HG03378 (cell line): Measurements from ENCODE around the gene TDRD7.

ENCODE experiments used
- ATAC-seq: cut with Tn5 transposase; IDR thresholded peaks from one replicate; pipeline ENCODE4 v1.9.1; 2021; ENCODE audit warnings: mild to moderate bottlenecking, moderate library complexity; ENCODE audit not compliant: unreplicated experiment

Gene TDRD7

DNA sequence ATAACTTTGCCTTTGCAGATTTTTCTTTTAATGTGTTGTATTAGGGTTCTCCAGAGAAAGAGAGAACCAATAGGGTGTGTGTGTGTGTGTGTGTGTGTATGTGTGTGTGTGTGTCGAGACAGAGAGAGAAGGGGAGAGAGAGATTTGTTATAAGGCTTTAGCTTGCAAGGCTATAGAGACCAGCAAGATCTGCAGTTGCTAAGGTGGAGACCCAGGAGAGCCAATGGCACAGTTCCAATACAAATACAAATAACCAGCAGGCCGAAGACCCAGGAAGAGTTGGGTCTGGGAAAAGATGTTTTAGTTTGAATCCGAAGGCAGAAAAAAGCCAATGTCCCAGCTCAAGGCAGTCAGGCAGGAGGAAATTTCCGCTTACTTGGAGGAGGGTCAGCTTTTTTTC lies 112.5 kb downstream of the TDRD7 start:
- ATAC-seq: no peak

DNA sequence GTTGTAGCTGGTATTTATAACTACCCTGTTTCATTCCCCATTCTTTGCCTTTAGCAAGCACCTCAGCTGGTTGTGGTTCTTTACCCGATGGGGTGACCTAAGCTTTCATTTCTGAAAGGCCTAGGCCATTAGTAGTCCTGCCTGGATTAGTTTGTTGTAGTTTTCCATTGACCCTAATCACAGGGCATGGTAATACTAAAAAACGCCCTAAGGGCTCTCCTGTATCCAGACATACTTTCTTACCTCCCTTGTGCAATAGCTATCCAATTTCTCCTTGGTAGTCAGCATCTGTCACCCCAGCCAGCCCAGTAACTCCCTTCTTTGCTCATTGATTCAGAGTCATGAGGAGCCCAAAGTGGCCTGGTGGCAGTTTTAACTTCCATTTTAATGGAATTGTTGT lies 113.6 kb downstream of the TDRD7 start:
- no peak for ATAC-seq

DNA sequence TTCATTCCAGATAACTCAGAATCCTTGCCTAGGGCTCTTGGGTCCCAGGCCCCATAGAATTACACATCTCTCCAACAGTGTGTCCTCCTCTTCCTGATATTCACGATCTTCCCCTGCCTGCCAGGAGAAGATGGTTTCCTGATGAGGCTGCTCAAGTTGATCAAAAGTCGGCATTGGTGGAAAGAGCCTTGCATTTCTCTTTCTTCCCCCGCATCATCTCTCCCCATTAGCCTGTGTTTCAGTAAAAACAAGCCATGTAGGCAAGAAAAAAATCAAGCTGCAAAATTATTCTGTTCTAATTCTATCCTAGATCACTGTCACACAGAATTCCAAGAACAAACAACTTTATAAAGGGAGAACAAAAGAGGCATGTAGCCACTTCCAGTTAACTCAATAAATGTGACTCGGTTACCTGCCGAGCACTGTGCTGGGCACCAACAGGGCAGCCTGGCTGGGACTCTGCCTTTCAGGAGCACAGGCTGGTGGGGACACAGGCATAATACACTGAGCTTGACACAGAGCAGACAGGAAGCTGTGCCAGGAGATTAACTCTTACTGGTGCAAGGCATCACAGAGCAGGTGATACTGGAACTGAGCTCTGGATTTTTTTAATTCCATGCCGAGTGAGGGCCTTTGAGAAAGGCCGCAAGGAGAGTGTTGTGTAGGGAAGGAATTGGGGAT lies 115.1 kb downstream of the TDRD7 start:
- no peak for ATAC-seq

DNA sequence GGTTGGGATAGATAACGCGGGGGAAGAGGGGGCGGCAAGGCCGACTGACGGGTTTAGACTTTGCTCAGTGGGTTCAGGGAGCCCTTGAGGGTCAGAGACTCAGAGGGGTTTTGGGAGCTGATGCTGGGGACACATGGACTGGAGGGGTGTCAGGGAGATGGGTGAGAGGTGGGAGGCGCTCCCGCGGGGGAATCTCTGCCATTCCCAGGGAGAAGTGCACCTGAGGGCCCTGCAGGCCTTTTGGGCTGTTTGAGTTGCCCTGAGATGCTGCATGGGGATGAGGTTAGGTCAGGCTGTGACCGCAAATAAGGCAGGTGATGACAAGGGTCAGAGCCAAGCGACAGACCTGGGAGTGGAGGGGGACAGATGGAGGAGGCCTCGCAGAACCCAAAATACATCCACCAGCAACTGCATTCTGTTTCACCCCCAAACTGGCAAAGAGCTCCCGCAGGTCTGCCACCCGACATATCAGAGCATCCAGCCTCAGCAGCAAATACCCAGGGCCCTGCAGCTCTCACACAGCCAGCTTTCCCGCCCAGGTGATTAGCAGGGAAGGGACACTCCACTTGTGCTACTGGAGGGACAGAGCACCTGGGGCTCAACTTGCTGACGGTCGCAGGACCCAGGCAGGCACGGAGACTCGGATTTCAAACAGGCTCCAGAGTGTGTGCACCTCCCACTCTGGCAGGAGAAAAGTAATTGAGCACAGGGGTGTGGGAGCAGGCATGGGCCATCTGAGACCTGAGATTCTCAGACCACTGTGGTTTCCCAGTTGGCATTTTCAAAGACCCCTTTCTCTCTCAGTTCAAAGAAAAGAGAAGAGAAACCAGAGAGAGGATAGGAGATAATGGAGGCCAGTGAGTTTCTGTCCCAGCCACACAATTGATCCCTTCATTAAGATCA lies 116.0 kb downstream of the TDRD7 start:
- no peak for ATAC-seq

DNA sequence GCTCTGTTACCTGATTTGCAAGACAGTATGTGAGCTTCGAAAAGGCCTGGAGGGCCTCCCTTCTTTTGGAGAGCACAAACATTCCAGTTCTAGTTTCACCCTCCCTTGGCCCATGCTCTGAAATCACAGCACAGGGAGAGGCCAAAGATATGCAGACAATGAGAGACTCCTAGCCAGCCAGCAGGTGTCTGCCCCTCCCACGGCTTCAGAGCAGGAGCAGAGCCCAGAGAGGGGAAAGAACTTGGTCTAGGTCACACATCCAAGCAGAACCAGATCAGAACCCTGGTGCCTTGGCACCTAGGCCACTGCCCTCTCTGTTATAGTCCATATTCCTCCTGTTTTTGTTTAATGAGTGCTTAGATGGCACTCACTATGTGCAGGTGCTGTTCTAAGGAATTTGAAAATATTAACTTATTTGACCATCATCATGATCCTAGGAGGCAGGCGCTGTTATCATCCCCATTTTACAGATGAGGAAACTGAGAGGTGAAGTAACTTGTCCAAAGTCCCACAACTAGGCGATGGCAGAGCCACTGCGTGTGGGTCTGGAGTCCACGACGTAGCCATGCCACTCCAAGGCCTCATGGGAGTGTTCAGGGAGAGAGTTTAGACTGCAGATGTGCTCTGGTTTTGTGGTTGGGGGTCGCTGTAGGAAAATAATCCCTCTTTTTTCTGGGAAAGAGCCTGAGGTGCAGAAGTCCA lies 116.8 kb downstream of the TDRD7 start:
- ATAC-seq: no peak

DNA sequence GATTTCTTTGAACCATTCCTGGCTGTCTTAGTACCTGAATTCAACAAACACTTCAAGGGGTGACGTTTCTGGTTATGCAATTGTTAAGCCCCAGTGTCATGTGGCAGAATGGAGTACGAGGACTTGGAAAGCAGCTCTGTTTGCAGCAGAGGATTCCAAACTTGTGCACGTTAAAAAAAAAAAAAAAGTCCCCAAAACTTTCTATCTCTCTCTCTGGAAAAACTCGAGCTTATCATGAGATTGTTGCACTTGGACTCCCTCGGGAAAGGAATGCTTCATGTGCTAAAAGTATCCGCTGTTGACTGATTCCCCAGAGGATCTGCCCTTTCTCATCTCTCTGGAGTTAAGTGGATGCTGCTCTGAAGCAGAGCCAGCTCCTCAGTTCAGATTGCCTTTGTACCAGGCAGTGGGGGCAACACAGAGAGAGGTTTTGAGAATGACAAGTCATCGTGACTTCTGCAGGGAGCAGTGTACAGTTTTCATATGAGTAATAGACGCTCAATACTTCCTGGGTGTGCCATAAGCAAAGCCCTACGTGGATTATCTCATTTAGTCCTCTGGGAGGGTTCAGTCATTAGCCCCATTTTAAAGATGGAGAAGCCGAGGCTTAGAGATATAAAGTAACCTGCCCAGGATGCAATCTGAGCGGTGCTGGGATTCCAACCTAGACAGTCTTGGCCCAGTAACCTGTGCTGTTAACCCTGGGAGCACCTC lies 117.6 kb downstream of the TDRD7 start:
- ATAC-seq: peak; percentile 88

DNA sequence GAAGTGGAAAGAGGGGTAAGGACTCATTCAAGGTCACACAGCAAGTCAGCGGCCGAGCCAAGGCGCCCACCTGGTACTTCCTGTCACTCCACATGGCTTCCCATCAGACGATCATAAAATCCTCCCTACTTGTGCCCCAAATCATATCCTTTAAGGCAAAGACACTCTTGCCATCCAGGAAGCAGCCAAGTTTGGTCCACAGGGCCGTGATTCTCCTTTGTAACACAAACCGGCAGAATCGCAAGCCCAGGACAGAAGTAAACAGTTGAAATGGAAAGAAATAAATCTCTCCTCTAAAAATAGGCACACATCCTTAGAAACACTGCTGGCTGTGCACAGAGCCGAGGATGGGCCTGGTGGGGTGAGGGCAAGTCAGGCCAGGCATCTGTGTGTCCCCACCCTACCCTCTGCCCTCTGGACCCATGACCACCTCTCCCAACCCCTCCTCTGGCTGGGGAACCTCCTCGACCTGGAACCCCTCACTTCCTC lies 120.0 kb downstream of the TDRD7 start:
- no peak for ATAC-seq

DNA sequence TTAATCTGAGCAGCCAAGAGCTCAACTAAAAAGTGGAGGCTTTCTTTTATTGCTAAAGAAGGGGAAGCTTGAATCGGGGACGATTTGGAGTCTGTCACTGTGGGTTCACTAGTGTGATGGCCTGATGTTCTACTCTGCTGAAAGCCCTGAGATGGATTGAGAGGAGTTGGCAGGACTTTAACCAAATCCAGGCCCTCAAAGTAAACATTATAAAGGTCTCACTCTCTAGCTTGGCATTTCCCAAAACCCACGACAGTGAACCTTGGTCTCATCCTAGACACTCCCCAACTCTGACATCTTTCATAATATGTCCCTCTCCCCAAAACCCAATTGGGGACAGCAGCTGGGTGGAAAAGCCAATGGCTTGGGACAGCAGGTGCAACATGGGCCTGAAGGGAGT lies 122.3 kb downstream of the TDRD7 start:
- ATAC-seq: no peak

DNA sequence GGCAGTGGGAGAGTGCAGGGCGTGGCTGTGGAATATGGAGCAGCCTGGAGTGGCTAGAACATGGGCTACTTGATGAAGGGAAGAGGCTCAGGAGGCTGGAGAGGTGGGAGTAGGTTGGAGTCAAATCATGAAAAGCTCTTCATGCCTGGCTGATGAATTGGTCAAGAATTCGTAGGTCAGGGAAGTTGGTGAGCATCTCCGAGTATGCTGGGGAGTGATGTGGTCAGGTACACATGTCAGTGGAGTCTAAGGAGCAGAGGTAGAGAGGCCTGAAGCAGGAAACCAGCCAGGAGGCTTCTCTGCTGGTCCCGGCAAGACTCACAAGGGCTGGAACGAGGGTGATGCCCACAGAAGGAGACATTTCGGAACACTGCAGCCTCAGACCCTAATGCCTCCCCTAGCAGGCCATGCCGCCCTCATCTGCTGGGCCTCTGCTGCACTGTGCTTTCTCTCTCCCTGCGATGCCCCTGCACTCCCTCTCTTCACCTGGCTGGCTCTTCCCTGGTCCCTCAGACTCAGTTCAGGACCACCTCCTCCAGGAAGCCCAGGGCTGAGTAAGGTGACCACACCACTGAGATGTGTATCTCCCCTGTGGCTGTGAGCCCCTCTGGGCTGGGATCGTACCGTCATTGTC lies 123.2 kb downstream of the TDRD7 start:
- ATAC-seq: no peak

DNA sequence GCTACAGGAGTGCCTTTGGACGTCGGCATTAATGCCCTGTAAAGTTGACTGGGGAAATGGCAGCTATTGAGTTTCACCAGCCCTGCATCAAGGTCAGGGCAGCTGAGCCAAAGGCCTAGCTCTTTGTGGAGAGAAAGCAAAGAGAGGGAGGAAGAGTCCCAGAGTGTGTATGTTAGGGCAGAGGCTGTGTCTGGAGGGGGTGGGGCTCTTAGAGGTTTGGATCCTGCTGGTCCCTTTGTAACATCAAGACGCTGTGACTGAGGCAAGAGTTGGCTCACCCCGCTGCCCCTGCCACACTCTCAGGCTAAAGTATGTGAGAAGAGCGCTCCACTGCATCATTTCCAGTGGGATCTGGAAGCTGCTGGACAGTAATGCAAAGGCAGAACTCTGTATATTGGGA lies 123.9 kb downstream of the TDRD7 start:
- ATAC-seq: no peak

DNA sequence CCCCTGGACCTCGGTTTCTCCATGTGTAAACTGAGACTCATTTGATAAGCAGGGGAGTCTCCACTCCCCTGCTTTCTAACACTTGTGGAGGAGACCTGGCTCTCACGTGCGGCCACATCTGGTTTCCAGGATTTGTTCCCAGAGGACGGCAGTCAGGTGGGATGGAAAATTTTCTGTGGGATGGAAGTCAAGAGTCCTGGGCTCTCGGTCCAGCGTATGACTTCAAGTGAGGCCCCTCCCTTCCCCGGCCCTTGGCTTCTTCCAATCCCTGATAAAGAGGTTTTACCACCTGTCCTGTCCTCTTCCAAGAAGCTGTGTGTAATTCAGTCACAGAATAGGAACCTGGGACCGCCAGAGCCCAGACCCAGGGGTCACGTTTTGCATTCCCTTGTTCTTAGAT lies 124.6 kb downstream of the TDRD7 start:
- ATAC-seq: no peak

DNA sequence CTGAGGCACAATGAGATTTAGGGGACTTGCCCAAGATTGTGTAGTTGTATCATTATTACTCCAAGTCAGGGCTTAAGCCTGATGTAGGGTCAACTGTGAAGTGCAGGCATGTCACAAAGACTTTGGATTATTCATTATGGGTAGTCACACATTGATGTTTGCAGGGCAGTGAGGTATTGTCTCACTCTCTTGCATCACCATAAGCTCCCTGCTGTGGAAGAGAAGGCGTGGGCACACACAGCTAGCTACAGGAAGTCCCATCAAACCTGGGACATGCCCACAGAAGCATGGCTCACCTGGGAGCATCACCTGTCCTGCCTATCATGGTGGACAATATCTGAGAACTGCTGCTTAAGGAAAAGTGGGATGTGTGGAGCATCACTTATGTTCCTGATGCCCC lies 131.7 kb downstream of the TDRD7 start:
- no peak for ATAC-seq

DNA sequence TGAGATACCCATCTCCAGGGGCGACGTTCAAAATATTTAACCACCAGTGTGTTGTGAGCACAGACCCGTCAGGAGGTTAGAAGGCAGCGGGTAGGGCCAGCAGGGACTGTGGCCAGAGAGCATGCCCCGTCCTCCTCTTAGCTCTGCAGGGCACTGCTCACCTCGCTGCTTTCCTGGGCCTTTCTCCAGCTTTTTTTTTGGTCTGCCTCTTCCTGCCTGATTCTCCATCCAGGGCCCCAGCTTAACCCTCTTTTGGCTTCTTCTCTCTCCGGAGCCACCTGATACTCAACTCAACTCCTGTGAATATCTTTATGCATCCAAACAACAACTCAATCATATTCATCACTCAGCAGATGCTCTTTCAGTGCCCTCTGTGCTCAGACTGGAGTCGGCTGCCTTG lies 133.6 kb downstream of the TDRD7 start:
- no peak for ATAC-seq
